Inferior parietal cortex (tissue), 1 donor: ENCODE measurements around the gene VOPP1.

Source experiments
- DNase-seq: peaks from one replicate; pipeline ENCODE4 v3.0.0-alpha.2; 2016; ENCODE audit errors: extremely low spot score

The VOPP1 gene

DNA sequence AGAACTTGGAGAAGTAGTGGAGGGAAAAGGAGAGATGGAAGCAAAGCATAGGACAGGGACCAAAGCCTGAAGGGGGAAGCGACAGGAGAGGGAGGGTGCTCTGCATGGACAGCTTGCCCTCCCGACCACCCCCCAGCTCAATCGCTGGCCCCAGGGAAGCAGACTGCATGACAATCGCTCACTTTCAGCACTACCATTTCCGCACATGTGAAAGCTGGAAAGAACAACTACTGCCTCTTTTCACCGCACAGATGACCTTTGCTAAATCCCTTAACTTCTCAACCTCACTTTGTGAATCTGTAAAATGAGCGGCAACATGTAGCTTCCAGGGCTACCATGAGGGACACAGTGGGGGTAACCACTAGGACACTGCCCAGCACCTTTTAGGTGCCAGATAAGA lies 17.1 kb downstream of the VOPP1 start:
- DNase-seq = no peak

GRCh38 chr7:55554038-55554437 lies 18.3 kb downstream of the VOPP1 start:
- DNase-seq = no peak

DNA sequence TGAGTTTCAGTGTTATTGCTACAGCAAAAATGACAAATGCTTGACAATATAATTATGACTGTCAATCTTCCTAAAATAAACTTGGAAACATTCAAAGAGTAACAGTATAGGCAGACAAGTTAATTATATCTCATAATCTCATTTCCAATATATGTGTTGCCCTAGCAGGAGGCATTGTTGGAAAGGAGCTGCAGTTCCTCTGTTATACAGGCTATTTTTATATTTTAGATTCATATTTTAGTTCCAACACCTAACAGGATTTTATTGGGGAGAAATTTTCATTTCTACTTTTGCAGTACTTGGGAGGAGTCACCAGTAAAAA lies 19.3 kb downstream of the VOPP1 start:
- no peak for DNase-seq

DNA sequence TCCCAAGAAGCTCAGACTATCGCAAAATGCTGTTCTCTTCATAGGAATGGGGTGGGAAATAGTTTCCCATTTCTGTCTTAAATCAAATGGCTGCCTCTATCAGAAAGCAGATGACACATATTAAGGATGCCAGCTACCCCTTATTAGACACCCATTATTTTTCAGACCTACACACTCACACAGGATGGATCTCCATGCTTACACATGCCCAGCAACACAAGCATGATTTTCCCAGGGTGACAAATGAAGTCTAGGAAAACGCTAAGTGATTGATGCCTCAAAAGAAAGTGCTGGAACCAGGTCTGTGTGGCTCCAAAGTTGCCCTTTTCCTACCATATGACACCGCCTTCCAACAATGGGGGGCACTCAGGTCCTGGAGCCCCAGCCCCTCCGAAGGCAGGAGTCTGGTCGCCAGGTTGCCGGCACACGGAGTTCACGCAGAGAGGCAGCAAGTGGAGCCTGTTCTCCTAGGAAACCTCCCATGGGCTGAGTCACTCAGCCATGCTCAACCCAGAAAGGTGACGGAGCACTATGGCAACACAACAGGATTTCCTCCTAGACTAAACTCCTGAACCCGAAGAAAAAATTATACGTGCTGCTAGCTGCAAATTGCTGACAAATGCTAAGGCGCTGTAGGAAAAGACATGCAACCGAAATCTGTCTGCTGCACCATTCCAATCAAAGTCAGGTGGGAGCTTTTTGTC lies 19.8 kb downstream of the VOPP1 start:
- DNase-seq = peak; percentile 42

- DNase-seq = no peak
Measured at GRCh38 chr7:55550841-55551537, 21.3 kb downstream of the VOPP1 start.

DNA sequence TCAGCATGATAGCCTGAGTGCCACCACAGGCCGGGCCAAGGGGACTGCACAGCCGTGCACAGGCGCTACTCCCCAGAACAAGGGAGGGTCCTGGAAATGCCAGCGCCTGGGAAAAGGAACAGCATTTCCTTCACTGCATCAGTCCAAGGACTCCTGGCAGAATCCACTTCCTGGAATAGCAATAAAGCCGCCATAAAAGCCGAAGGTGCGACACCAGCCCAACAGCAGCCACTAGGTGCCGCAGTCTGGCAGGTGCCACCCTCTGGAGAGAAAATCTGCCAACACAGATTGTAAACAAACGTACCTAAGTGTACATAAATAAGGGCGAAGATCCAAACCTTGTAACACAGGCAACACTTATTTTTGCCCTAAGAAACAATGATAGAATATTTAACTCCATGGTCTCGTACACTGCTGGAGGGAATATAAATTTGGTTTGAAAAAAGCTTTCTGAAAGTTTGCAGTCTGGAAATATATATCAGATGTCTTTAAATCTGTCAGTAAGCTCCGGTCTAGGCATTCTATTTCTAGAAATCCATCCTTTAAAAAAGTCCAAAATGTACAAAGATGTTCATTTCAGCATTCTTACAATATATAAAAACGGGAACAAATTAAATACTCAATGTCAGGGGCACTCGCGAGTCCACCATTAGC lies 22.2 kb downstream of the VOPP1 start:
- DNase-seq = no peak

- DNase-seq = no peak
Measured at GRCh38 chr7:55549457-55549856, 22.8 kb downstream of the VOPP1 start.

DNA sequence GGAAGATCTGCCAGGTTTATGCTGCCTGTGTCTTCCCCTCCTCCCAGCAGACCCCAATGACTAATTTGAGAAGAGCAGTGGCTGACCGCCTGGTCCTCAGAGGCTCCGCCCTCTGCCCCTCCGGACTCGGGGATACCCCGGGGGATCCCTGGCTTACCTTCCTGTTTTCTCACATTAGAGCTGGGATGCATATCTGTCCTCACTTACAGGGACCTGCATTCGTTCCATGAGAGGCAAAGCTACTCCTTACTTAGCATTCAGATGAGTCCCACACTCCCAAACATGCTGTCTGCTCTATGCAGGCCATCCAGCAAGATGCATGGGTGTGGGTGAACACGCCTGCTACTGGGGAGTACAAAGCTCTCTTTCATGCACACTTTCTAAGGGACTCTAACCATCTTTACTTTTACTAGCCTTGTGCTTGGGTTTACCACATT lies 24.0 kb downstream of the VOPP1 start:
- DNase-seq = no peak

GRCh38 chr7:55546814-55547213 lies 25.5 kb downstream of the VOPP1 start:
- DNase-seq = no peak

- no peak for DNase-seq
Measured at GRCh38 chr7:55545496-55545895, 26.8 kb downstream of the VOPP1 start.

DNA sequence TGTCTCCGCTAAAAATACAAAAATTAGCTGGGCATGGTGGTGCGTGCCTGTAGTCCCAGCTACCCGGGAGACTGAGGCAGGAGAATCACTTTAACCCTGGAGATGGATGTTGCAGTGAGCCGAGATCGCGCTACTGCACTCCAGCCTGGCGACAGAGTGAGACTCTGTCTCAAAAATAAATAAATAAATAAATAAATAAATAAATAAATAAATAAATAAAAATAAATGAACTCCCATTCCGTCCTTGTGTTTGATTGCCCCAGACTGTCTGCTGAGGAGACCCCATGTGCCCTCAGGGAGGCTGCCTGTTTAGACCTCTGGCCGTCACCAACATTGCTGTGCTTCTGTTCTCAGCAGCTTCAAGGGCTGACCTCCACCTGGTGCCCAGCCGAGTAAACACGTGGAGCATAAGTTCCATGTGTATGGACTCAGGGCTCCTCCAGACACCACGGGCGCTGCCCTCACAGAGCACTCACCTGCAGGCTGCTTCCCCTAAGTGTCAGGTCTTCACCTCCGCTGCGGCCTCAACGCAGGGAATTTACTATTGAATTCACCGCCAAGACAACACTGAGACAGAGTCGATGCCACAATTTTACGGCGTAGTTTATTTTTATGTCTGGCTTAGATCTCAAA lies 32.0 kb downstream of the VOPP1 start:
- no peak for DNase-seq

DNA sequence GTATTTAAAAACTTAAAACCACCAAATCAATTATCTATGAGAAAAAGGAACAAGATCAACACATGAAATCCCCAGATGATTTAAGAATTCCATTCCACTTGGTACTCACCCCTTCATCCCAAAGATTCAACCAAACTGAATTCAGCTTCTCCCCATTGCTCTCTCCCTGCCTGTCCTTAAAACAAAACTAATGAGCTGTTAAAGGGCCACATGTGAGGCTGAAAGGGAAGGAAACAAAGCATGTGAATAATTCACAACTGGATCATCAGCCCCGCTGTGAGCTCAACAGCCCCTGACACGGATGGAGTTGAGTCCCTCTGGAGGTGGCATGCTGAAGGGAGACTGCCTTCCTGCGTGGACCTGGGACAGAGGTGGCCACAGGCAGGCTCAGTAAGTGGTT lies 32.9 kb downstream of the VOPP1 start:
- no peak for DNase-seq

- no peak for DNase-seq
Measured at GRCh38 chr7:55538538-55538937, 33.8 kb downstream of the VOPP1 start.

DNA sequence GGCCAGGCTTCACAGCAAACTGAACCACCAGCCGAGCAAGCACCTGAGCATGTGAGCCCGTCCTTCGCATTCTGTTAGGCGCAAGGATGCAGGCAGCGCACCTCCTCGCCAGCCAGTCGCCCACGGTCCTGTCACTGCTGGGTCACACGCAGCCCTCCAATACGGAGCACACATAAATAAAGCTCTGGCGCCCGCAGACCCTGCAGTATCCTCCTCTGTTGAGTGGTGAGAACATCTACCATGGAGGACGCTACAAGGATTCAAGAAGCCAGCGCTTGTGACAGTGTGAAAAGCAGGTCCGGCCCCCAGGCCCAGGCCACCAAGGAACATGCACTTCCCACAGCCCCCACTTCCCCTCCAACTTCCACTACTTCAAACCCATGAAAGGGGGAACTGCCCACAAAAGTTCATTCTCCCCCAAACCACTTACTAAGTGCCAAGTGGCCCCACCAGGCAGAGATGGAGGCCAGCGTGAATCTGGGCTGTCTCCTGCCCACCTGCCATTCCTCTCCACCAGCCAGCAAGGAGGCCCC lies 34.8 kb downstream of the VOPP1 start:
- no peak for DNase-seq

- no peak for DNase-seq
Measured at GRCh38 chr7:55536619-55537457, 35.5 kb downstream of the VOPP1 start.

DNA sequence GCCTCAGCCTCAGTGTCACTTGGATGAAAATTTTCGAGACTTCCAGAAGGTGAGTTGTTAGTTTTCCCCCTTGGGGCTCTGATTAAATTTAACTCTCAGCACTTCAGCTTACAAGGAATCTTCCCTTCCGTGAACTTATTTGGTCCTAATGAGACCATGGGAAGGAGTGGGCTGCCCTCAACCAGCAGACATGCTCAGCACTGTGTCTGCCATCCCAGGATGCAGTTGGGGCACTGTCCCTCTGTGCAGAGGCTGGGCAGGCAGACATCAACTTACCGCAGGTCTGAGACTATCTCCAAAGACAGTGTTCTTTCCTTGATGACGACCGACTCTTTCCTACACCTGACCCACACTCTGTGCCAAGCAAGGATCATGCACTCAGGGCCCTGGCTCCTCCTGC lies 36.7 kb downstream of the VOPP1 start:
- no peak for DNase-seq

DNA sequence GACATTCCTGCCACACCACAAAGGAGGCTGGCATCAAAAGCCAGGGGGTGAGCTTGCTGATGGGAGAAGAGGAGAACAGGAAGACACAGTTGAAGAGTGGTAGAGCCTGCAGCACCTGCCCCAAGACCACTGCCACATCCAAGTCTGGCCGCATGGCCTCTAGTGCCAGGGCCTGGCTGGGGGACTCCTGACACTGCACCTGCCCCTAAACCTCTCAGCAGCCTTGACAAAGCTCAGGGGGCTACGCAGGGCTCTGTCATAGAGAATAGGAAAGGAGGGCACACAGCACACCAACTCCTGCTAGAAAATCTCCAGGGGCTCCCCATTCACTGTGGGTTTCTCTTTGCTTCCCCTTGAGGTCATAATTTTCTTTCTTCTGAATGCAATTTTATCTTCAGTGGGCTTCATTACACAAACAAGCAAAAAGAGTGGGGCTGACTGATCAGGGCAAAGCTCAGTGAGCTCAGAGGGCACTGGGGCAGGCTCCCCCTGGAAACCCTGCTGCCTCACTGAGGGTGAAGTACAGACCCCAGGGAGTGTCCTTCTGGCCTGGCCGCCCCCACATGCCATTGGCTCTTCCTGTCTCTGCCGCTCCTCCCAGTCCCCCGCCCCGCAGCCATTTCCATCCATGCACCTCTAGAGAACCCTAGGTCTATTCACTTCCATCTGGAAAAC lies 37.2 kb downstream of the VOPP1 start:
- no peak for DNase-seq

DNA sequence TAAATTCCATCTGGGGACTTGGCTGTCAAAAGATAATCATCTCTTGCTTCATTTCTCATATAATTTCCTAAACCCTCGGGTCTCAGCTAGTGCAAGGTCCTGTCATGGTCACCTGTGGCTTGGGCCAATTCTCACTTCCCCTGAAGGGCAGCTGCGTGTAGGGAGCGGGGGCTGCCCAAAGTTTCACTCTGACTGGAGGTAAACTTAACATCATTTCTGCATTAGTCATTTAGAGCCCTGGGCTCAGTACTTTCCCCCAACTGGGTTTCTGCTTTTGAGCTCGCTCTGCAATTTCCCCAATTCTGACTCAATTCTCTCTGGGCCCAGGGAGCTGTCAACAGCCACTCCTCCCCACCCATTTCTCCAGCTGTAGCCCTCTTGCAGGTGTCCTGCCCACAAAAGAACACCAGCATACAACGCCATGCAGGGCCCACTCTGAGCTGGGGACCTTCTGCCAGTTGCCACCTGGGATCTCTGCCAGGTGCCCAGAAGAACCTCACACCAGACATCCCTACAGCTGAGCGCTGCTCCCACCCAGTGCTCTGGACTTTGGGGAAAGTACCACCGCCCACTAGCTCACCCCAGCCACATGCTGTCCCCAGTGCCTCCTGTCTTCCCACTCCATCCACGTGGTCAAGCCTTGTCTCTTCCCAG lies 37.9 kb downstream of the VOPP1 start:
- DNase-seq = no peak

- DNase-seq = no peak
Measured at GRCh38 chr7:55533729-55534080, 38.6 kb downstream of the VOPP1 start.

- no peak for DNase-seq
Measured at GRCh38 chr7:55533050-55533728, 39.1 kb downstream of the VOPP1 start.
